Duodenal mucosa (tissue), 2 donors: ENCODE data around the gene SLC9B2.

Source experiments
- H3K27ac ChIP-seq: one replicate; pipeline ENCODE4 v1.7.0; 2013; ENCODE audit warnings: low read depth, low read length
- H3K27me3 ChIP-seq, 2 donors: one replicate each; pipeline ENCODE4 v1.7.0; 2013; ENCODE audit warnings: low read length in 2 of 2, control low read depth in 1 of 2; ENCODE audit not compliant: insufficient read depth in 2 of 2, control insufficient read depth in 1 of 2
- H3K36me3 ChIP-seq, 2 donors: one replicate each; pipeline ENCODE4 v1.7.0; 2013; ENCODE audit warnings: low read length in 2 of 2, control low read depth in 1 of 2; ENCODE audit not compliant: insufficient read depth in 2 of 2, control insufficient read depth in 1 of 2
- H3K4me1 ChIP-seq, 2 donors: one replicate each; pipeline ENCODE4 v1.7.0; 2013; ENCODE audit warnings: low read length in 2 of 2, control low read depth in 1 of 2; ENCODE audit not compliant: insufficient read depth in 2 of 2, control insufficient read depth in 1 of 2
- H3K4me3 ChIP-seq, 2 donors: one replicate each; pipeline ENCODE4 v1.7.0; 2013; ENCODE audit warnings: low read length in 2 of 2, low read depth in 1 of 2
- H3K9ac ChIP-seq, 2 donors: one replicate each; pipeline ENCODE4 v1.7.0; 2013; ENCODE audit warnings: low read length in 2 of 2, low read depth in 1 of 2
- H3K9me3 ChIP-seq, 2 donors: one replicate each; pipeline ENCODE4 v1.7.0; 2013; ENCODE audit warnings: low read length in 2 of 2, control low read depth in 1 of 2; ENCODE audit not compliant: control insufficient read depth in 1 of 2

Gene SLC9B2

GRCh38 chr4:103099691-103100392 lies 23.3 kb upstream of the SLC9B2 start, which contains the start of gene BDH2:
Gene BDH2, minus strand, starts transcription at chr4:103099834. Its CDS starts 3,580 bp downstream, at chr4:103096254.
- Histone ChIP-seq H3K9ac (peak within 1 kb of the TSS; percentile 45 to 83), H3K36me3 (no peaks in the 10 kb centered on the region), H3K9me3 (no peaks in the 10 kb centered on the region), H3K27me3 (no peaks in the 10 kb centered on the region), H3K4me1 (peaks cover 27 to 38% of the 10 kb centered on the region in 2 donors), H3K4me3 (peak within 1 kb of the TSS; percentile 74 to 77), H3K27ac (no peak within 1 kb of the TSS)

DNA sequence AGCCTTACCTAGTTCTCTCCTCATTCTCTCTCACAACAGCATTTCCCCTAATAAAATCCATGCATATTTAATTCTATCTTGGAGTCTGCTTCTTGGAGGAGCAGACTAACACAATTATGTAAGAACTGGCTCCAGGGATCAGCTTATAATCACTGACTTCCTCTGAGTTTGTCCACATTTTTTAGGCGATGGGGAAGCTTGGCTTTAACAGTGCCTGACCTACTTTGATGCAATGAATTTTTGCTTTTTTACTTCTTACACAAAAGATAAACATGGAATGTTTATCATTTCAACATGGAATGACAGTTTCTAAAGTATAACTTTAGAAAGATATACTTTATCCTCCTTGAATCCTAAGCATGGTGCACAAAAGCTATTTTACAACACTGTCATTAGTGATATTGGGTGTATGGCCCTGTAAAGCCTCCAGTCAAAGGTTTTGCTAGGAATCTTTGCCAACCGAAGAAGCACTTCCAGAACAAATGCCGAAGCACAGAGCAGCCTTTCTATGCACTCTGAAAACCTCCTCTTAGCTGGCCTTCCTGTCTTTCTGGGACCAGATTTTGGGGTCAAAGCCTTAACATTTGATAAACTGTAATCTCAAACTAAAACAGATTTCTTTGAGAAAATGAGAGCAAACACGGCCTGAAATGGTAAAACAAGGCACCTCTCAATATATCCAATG lies 22.3 kb upstream of the SLC9B2 start:
- H3K27me3 ChIP-seq, result no peaks in the 10 kb centered on the region
- H3K36me3 ChIP-seq, result no peaks in the 10 kb centered on the region
- peaks cover 27 to 40% of the 10 kb centered on the region in 2 donors for H3K4me1 ChIP-seq
- H3K9me3 ChIP-seq, result no peaks in the 10 kb centered on the region
- H3K9ac ChIP-seq, result peak overlapping the region; percentile 45 to 83
- peak overlapping the region; percentile 74 to 77 for H3K4me3 ChIP-seq
- no peak overlapping the region for H3K27ac ChIP-seq

- Histone ChIP-seq H3K4me3 (peak overlapping the region; percentile 74 to 77), H3K9ac (peak overlapping the region; percentile 45 to 83), H3K27ac (no peak overlapping the region), H3K27me3 (no peaks in the 10 kb centered on the region), H3K9me3 (no peaks in the 10 kb centered on the region), H3K36me3 (no peaks in the 10 kb centered on the region), H3K4me1 (peaks cover 27 to 40% of the 10 kb centered on the region in 2 donors)
These were observed 21.8 kb upstream of the SLC9B2 start for GRCh38 chr4:103098341-103098740.

- H3K27ac ChIP-seq, result no peak overlapping the region
- H3K9ac ChIP-seq, result no peak overlapping the region
- peak overlapping the region; percentile 52 to 74 for H3K4me3 ChIP-seq
- H3K4me1 ChIP-seq, result peaks cover 34 to 40% of the 10 kb centered on the region in 2 donors
- H3K36me3 ChIP-seq, result no peaks in the 10 kb centered on the region
- H3K9me3 ChIP-seq, result no peaks in the 10 kb centered on the region
- H3K27me3 ChIP-seq, result no peaks in the 10 kb centered on the region
These were observed 20.6 kb upstream of the SLC9B2 start for GRCh38 chr4:103097112-103097511.

- peaks cover 8 to 10% of the 10 kb centered on the region in 2 donors for H3K36me3 ChIP-seq
- no peaks in the 10 kb centered on the region for H3K27me3 ChIP-seq
- no peak overlapping the region for H3K9ac ChIP-seq
- H3K9me3 ChIP-seq, result no peaks in the 10 kb centered on the region
- H3K4me1 ChIP-seq, result peaks cover 34 to 40% of the 10 kb centered on the region in 2 donors
- H3K4me3 ChIP-seq, result no peak overlapping the region
- H3K27ac ChIP-seq, result no peak overlapping the region
These were observed 18.5 kb upstream of the SLC9B2 start for GRCh38 chr4:103095080-103095479.

GRCh38 chr4:103092245-103092644 lies 15.7 kb upstream of the SLC9B2 start:
- Histone ChIP-seq H3K27me3 (no peaks in the 10 kb centered on the region), H3K9me3 (no peaks in the 10 kb centered on the region), H3K36me3 (peaks cover 9 to 36% of the 10 kb centered on the region in 2 donors), H3K4me1 (peaks cover 15 to 18% of the 10 kb centered on the region in 2 donors), H3K27ac (no peak overlapping the region), H3K4me3 (no peak overlapping the region), H3K9ac (no peak overlapping the region)

DNA sequence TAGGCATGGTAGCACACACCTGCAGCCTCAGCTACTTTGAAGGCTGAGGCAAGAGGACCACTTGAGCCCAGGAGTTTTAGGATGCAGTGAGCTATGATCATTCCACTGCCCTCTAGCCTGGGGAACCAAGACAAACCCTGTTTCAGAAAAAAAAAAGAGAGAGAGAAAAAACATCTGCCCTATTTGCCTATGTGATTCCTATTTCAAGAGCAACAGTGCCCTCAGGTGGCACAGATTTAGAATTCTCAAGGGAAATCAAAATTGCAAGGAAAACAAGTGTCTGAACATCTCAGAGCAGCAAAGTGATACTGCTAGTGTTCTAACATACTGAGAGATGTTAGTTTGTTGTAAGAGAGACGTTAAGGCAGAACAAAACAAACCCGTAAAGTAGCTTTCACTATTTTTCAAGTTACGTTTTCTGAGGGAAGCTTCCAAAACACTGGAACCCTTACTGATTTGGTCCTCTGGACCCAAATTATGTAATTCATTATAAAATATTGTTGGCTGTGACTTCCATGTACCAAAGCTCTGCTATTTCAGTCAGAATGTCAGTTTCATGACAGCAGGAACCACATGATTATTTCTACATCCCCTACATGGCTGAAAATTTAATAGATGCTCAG lies 15.2 kb upstream of the SLC9B2 start:
- Histone ChIP-seq H3K4me3 (no peak overlapping the region), H3K9ac (no peak overlapping the region), H3K36me3 (peaks cover 15 to 41% of the 10 kb centered on the region in 2 donors)

DNA sequence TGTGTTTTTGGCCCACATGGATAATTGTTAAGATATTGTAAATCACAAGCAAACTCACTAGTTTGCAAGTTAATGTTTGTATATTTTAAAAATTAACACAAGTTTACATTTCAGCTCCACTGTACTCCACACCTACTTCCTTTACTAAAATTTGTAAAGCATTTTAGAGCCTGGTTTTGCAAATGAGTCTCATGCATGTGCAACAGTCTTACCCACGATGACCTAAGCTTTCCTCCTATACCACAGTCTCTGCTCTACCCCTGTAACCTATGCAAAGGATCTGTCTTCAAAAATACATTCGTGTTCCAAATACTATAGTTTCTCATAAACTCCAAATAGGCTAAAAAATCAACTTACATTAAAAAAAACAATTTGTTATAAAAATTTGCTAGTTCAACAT lies 12.9 kb upstream of the SLC9B2 start:
- H3K9me3 ChIP-seq, result no peaks in the 10 kb centered on the region
- H3K9ac ChIP-seq, result no peak overlapping the region
- no peaks in the 10 kb centered on the region for H3K27me3 ChIP-seq
- H3K4me3 ChIP-seq, result no peak overlapping the region
- H3K4me1 ChIP-seq, result peaks cover 0 to 7% of the 10 kb centered on the region in 2 donors
- H3K36me3 ChIP-seq, result peaks cover 25 to 56% of the 10 kb centered on the region in 2 donors
- no peak overlapping the region for H3K27ac ChIP-seq

More for the DNA sequence above, 15.2 kb upstream of the SLC9B2 start:
- Histone ChIP-seq H3K27ac (no peak overlapping the region), H3K4me1 (peaks cover 10 to 13% of the 10 kb centered on the region in 2 donors), H3K9me3 (no peaks in the 10 kb centered on the region), H3K27me3 (no peaks in the 10 kb centered on the region)

DNA sequence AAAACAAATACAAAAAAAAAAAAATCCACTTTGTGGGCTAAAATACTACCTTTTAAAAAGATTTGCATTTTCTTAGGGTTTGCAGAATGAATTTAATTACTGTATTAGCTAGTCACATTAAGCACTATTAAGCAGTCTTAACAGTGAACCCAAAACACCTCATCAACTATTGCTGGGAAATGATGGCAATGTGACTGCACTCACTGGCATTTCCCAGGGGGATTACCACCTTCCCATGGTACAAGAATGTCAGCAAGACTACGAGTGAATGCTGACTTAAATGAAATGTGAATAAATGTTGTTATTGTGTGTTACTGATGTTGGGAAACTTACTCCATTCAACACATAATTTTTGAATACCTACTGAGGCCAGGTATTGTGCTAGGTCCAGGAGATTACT lies 10.0 kb upstream of the SLC9B2 start:
- Histone ChIP-seq H3K4me1 (no peaks in the 10 kb centered on the region), H3K9me3 (no peaks in the 10 kb centered on the region), H3K36me3 (peaks cover 28 to 64% of the 10 kb centered on the region in 2 donors), H3K27me3 (no peaks in the 10 kb centered on the region), H3K9ac (no peak overlapping the region), H3K4me3 (no peak overlapping the region), H3K27ac (no peak overlapping the region)
